Left lung (tissue), 10 donors: ENCODE data around the gene PDE6H. TPM values are rescaled to one million over a fixed set of nuclear protein-coding genes. Genes with fewer than 3 reads are reported as not detected.

ENCODE experiments used
- ATAC-seq: fragments of 200-7000 bp; cut with Tn5 transposase; one replicate; pipeline ENCODE4 v1.9.1; 2020; ENCODE audit warnings: moderate library complexity
- DNase-seq, 4 donors: peaks; one replicate each; pipeline ENCODE4 v3.0.0-alpha.2; 2013 to 2020
- H3K27ac ChIP-seq, 2 donors: fragments of 200-600 bp; sonication (generic) in 1 of 2; one replicate each; pipeline versions ENCODE4 v1.5.0 to v1.8.0; 2020 to 2021
- H3K27me3 ChIP-seq, 2 donors: fragments of 200-600 bp; sonication (generic) in 1 of 2; one replicate each; pipeline versions ENCODE4 v1.5.0 to v1.8.0; 2020 to 2021
- H3K36me3 ChIP-seq, 2 donors: fragments of 200-600 bp; sonication (generic) in 1 of 2; one replicate each; pipeline versions ENCODE4 v1.5.0 to v1.8.0; 2020 to 2021
- H3K4me1 ChIP-seq, 2 donors: fragments of 200-600 bp; one replicate each; pipeline ENCODE4 v1.8.0; 2021
- H3K4me3 ChIP-seq, 2 donors: fragments of 200-600 bp; sonication (generic) in 1 of 2; one replicate each; pipeline versions ENCODE4 v1.5.0 to v1.8.0; 2020 to 2021; ENCODE audit warnings: mild to moderate bottlenecking in 1 of 2
- H3K9me3 ChIP-seq, 2 donors: fragments of 200-600 bp; sonication (generic) in 1 of 2; one replicate each; pipeline versions ENCODE4 v1.5.0 to v1.8.0; 2020 to 2021
- CTCF ChIP-seq, 2 donors: fragments of 200-600 bp; sonication (generic) in 1 of 2; IDR thresholded peaks; one replicate each; pipeline versions ENCODE4 v1.5.0 to v1.8.0; 2021; ENCODE audit warnings: antibody characterized with exemption in 2 of 2
- intact Hi-C, 2 donors: fragments of 100-400 bp; cut with DNase I; formaldehyde crosslinking; loops; one replicate each; pipeline versions ENCODE4 v1.11.2 to v1.14.2; 2022
- polyA plus RNA-seq, 6 donors: library from polyadenylated mRNA; unstranded; fragments of 120-200 nt; gene quantifications; one replicate each; pipeline ENCODE4 v1.2.1, GENCODE V29; 2013; ENCODE audit not compliant: insufficient read length in 6 of 6
- total RNA-seq, 2 donors: library from RNA; stranded (reverse); fragmentation: NEBNext Ultra II Directional; extraction: Animal tissue kit (Norgen Biotek cat#: 25700); gene quantifications; one replicate each; pipeline ENCODE4 v1.2.1, GENCODE V29; 2021
- donor health status: DM: no; HTN: yes; CAD: no.
- donor health status: DM: no; HTN: no; CAD: no.

The PDE6H gene
- total and polyA plus RNA-seq, 8 donors: not detected

- TF ChIP-seq CTCF (IDR thresholded peaks at IDR 0.05): no peak
- intact Hi-C loops: no loop called here
- H3K27me3 ChIP-seq: no peaks in the 10 kb centered on the region
- no peak overlapping the region for H3K27ac ChIP-seq
- no peaks in the 10 kb centered on the region for H3K36me3 ChIP-seq
- DNase-seq: no peak
- H3K4me1 ChIP-seq: peaks cover 3 to 52% of the 10 kb centered on the region in 2 donors
- no peak overlapping the region for H3K4me3 ChIP-seq
- no peaks in the 10 kb centered on the region for H3K9me3 ChIP-seq
- no peak for ATAC-seq
These were observed 8.4 kb upstream of the PDE6H start for GRCh38 chr12:14964406-14964805.

GRCh38 chr12:14965221-14965620 lies 7.6 kb upstream of the PDE6H start:
- TF ChIP-seq CTCF (IDR thresholded peaks at IDR 0.05): no peak
- no peak for ATAC-seq

GRCh38 chr12:14968478-14968877 lies 4.4 kb upstream of the PDE6H start:
- Histone ChIP-seq H3K4me1 (peaks cover 0 to 20% of the 10 kb centered on the region in 2 donors), H3K27me3 (no peaks in the 10 kb centered on the region), H3K27ac (no peak overlapping the region), H3K9me3 (no peaks in the 10 kb centered on the region), H3K36me3 (no peaks in the 10 kb centered on the region), H3K4me3 (no peak overlapping the region)
- ATAC-seq (no peak), DNase-seq (no peak)
- no peak for TF ChIP-seq CTCF (IDR thresholded peaks at IDR 0.05)
- intact Hi-C loops: no loop called here

More at GRCh38 chr12:14965221-14965620, 7.6 kb upstream of the PDE6H start:
- no peak for DNase-seq
- Histone ChIP-seq H3K36me3 (no peaks in the 10 kb centered on the region), H3K9me3 (no peaks in the 10 kb centered on the region), H3K27me3 (no peaks in the 10 kb centered on the region), H3K4me3 (no peak overlapping the region), H3K4me1 (peaks cover 3 to 44% of the 10 kb centered on the region in 2 donors), H3K27ac (no peak overlapping the region)
- intact Hi-C loops: no loop called here

GRCh38 chr12:14970473-14970872 lies 2.4 kb upstream of the PDE6H start:
- H3K9me3 ChIP-seq: no peaks in the 10 kb centered on the region
- H3K4me1 ChIP-seq: peaks cover 0 to 22% of the 10 kb centered on the region in 2 donors
- no peaks in the 10 kb centered on the region for H3K36me3 ChIP-seq
- H3K27me3 ChIP-seq: no peaks in the 10 kb centered on the region
- intact Hi-C loops: no loop called here
- no peak overlapping the region for H3K4me3 ChIP-seq
- DNase-seq (no peak), ATAC-seq (no peak)
- TF ChIP-seq CTCF (IDR thresholded peaks at IDR 0.05): no peak
- no peak overlapping the region for H3K27ac ChIP-seq

GRCh38 chr12:14974633-14975032 lies 1.8 kb downstream of the PDE6H start:
- no peak for DNase-seq
- no peak for ATAC-seq

More at GRCh38 chr12:14974633-14975032, 1.8 kb downstream of the PDE6H start:
- Histone ChIP-seq H3K9me3 (no peaks in the 10 kb centered on the region), H3K4me1 (peaks cover 0 to 41% of the 10 kb centered on the region in 2 donors), H3K27me3 (no peaks in the 10 kb centered on the region), H3K36me3 (no peaks in the 10 kb centered on the region), H3K27ac (no peak overlapping the region), H3K4me3 (no peak overlapping the region)
- no peak for TF ChIP-seq CTCF (IDR thresholded peaks at IDR 0.05)
- intact Hi-C loops: no loop called here
